IPS-18c (cell line): ENCODE data around the gene LITAF.
"Not testable (repeated sequence)": the region's sequence is repeated elsewhere in the genome, so short reads cannot be mapped to it uniquely, and the experiment has no call there.

Experiments
- H3K4me3 ChIP-seq: 2 replicates; pipeline ENCODE4 v1.7.0; 2013; ENCODE audit warnings: low read depth, mild to moderate bottlenecking, low read length, moderate library complexity; ENCODE audit not compliant: insufficient read depth
- H3K9me3 ChIP-seq: one replicate; pipeline ENCODE4 v1.6.1; 2013; ENCODE audit warnings: mild to moderate bottlenecking, low read length, moderate library complexity; ENCODE audit not compliant: control insufficient read depth, insufficient read depth

Gene LITAF

DNA sequence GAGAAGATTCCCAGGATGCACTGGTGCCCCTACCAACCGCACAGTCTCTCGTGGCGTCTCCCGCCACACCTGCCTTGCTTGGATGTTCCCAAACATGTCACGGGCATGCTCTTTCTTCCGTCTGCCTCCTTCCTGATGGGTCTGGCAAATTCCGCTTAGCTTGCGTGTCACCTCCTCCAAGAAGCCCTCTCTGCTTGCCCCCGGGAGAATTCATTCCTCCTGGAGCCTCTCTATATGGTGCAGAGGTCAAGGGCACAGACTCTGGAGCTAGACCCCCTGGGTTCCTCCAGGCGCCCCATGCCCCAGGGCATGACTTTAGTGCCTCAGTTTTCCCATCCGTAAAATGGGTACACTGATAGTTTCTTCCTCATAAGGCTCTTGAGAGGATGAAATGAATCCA lies 21.1 kb downstream of the LITAF start:
- Histone ChIP-seq H3K4me3 (no peak overlapping the region), H3K9me3 (no peaks in the 10 kb centered on the region)

DNA sequence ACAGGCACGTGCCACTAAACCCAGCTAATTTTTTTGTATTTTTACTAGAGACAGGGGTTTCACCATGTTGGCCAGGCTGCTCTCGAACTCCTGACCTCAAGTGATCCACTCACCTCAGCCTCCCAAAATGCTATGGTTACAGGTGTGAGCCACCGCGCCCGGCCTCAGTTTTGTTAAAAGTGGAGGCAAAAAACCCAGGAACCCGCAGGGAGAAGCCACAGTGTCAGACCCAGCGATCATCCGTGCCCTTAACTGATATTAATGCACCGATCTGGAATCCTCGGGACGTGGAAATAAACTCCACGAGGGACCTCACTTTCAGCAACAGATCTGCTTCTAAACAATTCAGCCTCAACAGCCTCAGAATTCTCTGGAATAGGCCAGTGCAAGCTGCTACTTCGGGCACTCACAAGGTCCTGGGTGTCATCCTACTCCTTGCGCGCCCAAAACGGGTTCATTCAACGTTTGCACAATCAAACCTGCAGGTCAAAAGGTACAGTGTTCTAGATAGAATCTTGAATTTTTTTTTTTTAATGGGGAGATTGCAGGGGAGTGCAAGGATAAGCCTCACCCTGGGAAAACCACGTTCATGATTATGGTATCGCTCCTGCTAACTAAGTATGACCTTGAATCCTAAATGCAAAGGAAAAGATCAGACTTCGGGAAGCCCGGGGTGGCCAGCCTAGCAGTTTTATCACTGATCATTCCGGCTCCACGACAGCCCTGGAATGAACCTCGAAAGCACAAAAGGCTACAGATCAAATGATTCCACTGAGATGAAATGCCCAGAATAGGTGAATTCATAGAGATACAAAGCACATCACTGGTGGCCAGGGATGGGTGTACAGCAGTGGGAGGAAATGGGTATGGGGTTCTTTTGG lies 22.4 kb downstream of the LITAF start:
- Histone ChIP-seq H3K4me3 (no peak overlapping the region), H3K9me3 (no peaks in the 10 kb centered on the region)

GRCh38 chr16:11563493-11564040 lies 23.2 kb downstream of the LITAF start:
- Histone ChIP-seq H3K9me3 (no peaks in the 10 kb centered on the region), H3K4me3 (no peak overlapping the region)

DNA sequence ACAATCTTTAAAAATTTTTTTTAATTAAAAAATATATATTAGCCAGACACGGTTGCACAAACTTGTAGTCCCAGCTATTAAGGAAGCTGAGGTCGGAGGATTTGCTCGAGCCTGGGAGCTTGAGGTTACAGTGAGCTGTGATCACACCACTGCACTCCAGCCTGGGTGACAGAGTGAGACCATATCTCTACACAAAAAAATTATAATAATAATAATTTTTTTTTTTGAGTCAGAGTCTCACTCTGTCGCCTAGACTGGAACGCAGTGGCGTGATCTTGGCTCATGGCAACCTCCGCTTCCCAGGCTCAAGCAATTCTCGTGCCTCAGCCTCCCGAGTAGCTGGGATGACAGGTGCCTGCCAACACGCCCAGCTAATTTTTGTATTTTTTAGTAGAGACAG lies 23.8 kb downstream of the LITAF start:
- Histone ChIP-seq H3K4me3 (no peak overlapping the region), H3K9me3 (no peaks in the 10 kb centered on the region)

- Histone ChIP-seq H3K9me3 (no peaks in the 10 kb centered on the region), H3K4me3 (no peak overlapping the region)
These were observed 24.3 kb downstream of the LITAF start for GRCh38 chr16:11562411-11562810.

- no peak overlapping the region for H3K4me3 ChIP-seq
These were observed 24.9 kb downstream of the LITAF start for GRCh38 chr16:11561856-11562255.

GRCh38 chr16:11561454-11561805 lies 25.3 kb downstream of the LITAF start:
- no peak overlapping the region for H3K4me3 ChIP-seq
- H3K9me3 ChIP-seq = no peaks in the 10 kb centered on the region

More at GRCh38 chr16:11561856-11562255, 24.9 kb downstream of the LITAF start:
- H3K9me3 ChIP-seq = no peaks in the 10 kb centered on the region

GRCh38 chr16:11560701-11561453 lies 25.8 kb downstream of the LITAF start:
- peaks cover 3% of the 10 kb centered on the region for H3K9me3 ChIP-seq
- no peak overlapping the region for H3K4me3 ChIP-seq

DNA sequence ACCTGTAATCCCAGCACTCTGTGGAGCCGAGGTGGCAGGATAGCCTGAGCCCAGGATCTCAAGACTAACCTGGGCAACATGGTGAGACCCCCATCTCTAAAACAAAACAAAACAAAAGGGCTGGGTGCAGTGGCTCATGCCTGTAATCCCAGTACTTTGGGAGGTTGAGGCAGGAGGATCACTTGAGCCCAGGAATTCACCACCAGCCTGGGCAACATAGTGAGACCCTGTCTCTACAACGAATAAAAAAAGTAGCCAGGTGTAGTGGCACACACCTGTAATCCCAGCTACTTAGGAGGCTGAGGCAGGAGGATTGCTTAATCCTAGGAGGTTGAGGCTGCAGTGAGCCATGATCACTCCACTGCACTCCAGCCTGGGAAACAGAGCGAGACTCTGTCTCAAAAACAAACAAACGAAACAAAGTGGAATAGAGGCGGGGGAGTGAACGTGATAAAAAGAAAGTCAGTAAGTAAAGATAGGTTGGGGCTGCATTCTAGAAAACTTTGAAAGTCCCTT lies 28.4 kb downstream of the LITAF start:
- H3K9me3 ChIP-seq, H3K4me3 ChIP-seq: not testable (repeated sequence)

DNA sequence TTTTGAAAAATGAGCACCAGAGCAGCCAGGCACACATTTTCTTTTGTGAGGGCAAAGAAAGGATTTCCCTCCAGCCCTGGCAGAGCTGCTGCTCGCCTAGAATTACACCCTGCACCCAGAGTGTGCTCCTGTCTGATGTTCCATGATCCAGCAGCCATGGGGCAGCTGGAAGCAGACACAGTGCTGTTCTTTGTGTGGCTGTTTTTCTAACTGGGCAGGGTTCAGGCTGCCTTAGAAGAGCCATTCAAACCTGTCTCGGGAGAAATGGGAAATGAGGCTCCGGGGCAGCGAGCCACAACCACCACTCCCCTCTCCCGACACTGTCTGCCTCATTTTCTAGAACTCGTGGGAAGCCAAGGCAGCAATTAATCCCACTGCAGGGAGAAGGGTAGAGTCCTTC lies 28.9 kb downstream of the LITAF start:
- no peak overlapping the region for H3K4me3 ChIP-seq
- peaks cover 4% of the 10 kb centered on the region for H3K9me3 ChIP-seq

GRCh38 chr16:11556945-11557720 lies 29.6 kb downstream of the LITAF start:
- H3K9me3 ChIP-seq = peaks cover 4% of the 10 kb centered on the region
- H3K4me3 ChIP-seq = no peak overlapping the region

- H3K4me3 ChIP-seq = no peak overlapping the region
- peaks cover 4% of the 10 kb centered on the region for H3K9me3 ChIP-seq
These were observed 30.4 kb downstream of the LITAF start for GRCh38 chr16:11556214-11556819.

- Histone ChIP-seq H3K9me3 (peaks cover 4% of the 10 kb centered on the region), H3K4me3 (no peak overlapping the region)
These were observed 32.7 kb downstream of the LITAF start for GRCh38 chr16:11554053-11554452.

- H3K9me3 ChIP-seq = peaks cover 4% of the 10 kb centered on the region
- H3K4me3 ChIP-seq = no peak overlapping the region
These were observed 33.3 kb downstream of the LITAF start for GRCh38 chr16:11553371-11553770.

DNA sequence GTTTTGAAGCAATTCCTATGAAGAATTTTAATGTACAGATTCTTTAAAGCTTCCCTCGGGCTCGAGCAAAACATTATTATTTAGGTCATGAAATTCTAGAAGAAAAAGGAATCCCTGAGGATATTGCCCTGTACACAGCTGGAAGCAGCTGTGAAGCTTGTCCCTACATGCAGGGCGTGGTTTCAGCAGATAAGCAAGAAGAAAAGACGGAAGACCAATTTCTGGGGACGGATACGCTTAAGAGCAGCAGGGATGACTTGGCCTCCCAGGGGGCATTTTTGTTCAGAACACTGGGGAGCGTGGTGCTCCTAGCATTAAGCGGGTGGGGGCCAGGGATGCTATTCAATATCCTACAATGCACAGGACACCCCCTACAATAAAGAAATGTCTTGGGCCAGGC lies 34.3 kb downstream of the LITAF start:
- Histone ChIP-seq H3K4me3 (no peak overlapping the region), H3K9me3 (peaks cover 4% of the 10 kb centered on the region)

DNA sequence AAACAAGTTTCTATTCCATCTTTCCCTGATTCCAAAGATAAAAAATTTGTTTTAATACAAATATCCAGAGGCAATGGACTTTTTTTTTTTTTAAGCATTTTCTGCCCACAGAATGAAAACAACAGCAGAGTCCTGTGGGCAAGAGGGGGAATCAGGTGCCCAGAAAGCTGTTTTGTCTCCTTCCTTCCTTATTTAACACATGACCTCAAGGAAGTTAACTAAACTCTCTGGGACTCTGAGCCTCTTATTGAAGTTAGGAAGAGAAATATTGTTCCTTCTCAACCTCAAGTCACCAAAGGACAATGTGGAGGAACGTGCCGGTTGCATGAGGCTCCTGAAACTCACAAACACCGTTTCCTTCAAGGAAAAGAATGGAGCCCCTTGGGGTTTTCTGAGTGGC lies 34.9 kb downstream of the LITAF start:
- Histone ChIP-seq H3K4me3 (no peak overlapping the region), H3K9me3 (peaks cover 4% of the 10 kb centered on the region)
